Measurements from ENCODE around the gene SF3A1.
A peak's percentile ranks its signal among the peaks of the same experiment; 100 is the strongest.

DNA sequence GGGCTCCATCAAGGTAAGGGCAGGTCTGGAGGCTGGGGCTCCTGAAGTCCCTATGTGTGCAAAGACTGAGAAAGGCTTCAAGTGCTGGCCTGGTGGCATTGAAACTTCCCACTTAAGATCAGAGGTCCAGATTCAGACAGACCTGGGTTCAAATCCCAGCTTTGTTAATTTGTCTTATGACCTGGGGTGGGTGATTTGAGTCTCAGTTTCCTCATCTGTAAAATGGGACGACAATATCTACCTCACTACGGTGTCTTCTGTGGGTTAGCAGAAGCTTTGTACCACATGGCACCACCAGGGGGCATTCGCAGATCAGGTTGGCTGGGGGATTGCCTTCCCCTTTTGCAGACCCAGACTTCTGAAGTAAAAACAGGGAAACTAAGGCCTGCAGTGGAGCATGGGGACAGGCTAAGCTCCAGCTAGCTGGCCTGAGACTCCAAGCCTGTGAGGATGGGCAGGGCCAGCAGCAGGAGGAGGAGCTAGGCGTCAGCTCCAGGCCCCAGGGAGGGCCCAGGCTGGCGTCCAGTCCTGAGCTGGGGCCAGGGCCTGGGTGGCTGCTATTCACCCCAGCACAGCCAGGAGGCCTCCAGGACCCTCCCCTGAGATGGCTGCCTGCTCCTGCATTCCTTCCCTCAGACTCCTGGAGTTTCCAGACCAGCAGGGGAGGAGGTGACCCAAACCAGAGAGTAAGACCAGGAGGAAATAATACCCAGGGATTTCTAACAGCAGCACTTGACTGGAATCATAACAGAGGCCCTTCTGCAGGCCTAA lies 68.9 kb downstream of the SF3A1 start:
- TF ChIP-seq, protein P1, sequence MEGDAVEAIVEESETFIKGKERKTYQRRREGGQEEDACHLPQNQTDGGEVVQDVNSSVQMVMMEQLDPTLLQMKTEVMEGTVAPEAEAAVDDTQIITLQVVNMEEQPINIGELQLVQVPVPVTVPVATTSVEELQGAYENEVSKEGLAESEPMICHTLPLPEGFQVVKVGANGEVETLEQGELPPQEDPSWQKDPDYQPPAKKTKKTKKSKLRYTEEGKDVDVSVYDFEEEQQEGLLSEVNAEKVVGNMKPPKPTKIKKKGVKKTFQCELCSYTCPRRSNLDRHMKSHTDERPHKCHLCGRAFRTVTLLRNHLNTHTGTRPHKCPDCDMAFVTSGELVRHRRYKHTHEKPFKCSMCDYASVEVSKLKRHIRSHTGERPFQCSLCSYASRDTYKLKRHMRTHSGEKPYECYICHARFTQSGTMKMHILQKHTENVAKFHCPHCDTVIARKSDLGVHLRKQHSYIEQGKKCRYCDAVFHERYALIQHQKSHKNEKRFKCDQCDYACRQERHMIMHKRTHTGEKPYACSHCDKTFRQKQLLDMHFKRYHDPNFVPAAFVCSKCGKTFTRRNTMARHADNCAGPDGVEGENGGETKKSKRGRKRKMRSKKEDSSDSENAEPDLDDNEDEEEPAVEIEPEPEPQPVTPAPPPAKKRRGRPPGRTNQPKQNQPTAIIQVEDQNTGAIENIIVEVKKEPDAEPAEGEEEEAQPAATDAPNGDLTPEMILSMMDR (IDR thresholded peaks at IDR 0.05; ENCODE audit: insufficient read depth, low read length) = peak; percentile 82
- TF ChIP-seq, protein P2, sequence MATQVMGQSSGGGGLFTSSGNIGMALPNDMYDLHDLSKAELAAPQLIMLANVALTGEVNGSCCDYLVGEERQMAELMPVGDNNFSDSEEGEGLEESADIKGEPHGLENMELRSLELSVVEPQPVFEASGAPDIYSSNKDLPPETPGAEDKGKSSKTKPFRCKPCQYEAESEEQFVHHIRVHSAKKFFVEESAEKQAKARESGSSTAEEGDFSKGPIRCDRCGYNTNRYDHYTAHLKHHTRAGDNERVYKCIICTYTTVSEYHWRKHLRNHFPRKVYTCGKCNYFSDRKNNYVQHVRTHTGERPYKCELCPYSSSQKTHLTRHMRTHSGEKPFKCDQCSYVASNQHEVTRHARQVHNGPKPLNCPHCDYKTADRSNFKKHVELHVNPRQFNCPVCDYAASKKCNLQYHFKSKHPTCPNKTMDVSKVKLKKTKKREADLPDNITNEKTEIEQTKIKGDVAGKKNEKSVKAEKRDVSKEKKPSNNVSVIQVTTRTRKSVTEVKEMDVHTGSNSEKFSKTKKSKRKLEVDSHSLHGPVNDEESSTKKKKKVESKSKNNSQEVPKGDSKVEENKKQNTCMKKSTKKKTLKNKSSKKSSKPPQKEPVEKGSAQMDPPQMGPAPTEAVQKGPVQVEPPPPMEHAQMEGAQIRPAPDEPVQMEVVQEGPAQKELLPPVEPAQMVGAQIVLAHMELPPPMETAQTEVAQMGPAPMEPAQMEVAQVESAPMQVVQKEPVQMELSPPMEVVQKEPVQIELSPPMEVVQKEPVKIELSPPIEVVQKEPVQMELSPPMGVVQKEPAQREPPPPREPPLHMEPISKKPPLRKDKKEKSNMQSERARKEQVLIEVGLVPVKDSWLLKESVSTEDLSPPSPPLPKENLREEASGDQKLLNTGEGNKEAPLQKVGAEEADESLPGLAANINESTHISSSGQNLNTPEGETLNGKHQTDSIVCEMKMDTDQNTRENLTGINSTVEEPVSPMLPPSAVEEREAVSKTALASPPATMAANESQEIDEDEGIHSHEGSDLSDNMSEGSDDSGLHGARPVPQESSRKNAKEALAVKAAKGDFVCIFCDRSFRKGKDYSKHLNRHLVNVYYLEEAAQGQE (IDR thresholded peaks at IDR 0.05; ENCODE audit: insufficient replicate concordance, low read depth) = no peak
- 0 out of 2 replicates have a peak, but pooled peaks have one; percentile 12 for TF ChIP-seq POLR2AphosphoS5 (IDR thresholded peaks at IDR 0.05; ENCODE audit: low read depth)
- peak; percentile 81; the same call in 1 of the 2 replicates for TF ChIP-seq SPI1 (IDR thresholded peaks at IDR 0.05; ENCODE audit: borderline replicate concordance, low read depth)
- no peak for TF ChIP-seq GABPA (IDR thresholded peaks at IDR 0.05; ENCODE audit: low read depth)

Measured in HL-60 (cell line).